ENCODE results near the gene LMLN.

The LMLN gene

GRCh38 chr3:197950677-197951061 lies 9.3 kb upstream of the LMLN start:
- Histone ChIP-seq H3K4me2 (ENCODE audit: low read length) (peak overlapping the region; percentile 84), H3K79me2 (ENCODE audit: low read length) (peaks cover 43% of the 10 kb centered on the region)

DNA sequence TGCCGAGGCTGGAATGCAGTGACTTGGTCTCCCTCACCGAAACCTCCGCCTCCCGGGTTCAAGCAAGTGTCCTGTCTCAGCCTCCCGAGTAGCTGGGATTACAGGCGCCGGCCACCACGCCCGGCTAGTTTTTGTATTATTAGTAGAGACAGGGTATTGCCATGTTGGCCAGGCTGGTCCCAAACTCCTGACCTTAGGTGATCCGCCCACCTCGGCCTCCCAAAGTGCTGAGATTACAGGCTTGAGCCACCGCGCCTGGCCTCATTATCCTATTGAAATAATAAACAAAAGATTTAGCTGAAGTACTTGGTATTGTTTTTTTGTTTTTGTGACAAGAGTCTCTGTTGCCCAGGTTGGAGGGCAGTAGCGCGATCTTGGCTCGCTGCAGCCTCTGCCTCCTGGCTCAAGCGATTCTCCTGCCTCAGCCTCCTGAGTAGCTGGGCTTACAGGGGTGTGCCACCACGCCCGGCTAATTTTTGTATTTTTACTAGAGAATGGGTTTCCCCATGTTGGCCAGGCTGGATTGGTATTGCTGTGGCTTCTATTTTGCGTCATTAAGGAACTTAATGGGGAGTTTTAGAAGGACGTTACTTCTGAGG lies 8.5 kb upstream of the LMLN start:
- Histone ChIP-seq H3K27ac (ENCODE audit: low read length) (no peak overlapping the region), H4K20me1 (ENCODE audit: insufficient read depth, low read length) (peaks cover 24% of the 10 kb centered on the region; the same call in 1 of the 2 replicates), H3K4me3 (ENCODE audit: low read length) (peak overlapping the region; percentile 100), H3K79me2 (ENCODE audit: low read length) (peaks cover 43% of the 10 kb centered on the region), H3K9me3 (ENCODE audit: insufficient read depth, low read length) (no peaks in the 10 kb centered on the region), H3K4me1 (ENCODE audit: low read length) (peaks cover 17% of the 10 kb centered on the region), H3K36me3 (replicated peaks; ENCODE audit: low read depth, low read length) (peaks cover 48% of the 10 kb centered on the region), H2AFZ (ENCODE audit: low read depth, low read length) (no peak overlapping the region), H3K27me3 (ENCODE audit: low read depth, low read length) (no peaks in the 10 kb centered on the region), H3K4me2 (ENCODE audit: low read length) (peak overlapping the region; percentile 84), H3K9ac (ENCODE audit: low read length) (peak overlapping the region; percentile 99; the same call in 1 of the 2 replicates)
- no peak for TF ChIP-seq CTCF (IDR thresholded peaks at IDR 0.05; ENCODE audit: low read depth, low read length)
- no peak for TF ChIP-seq EZH2phosphoT487 (IDR thresholded peaks at IDR 0.05; ENCODE audit: low read depth)

More at GRCh38 chr3:197950677-197951061, 9.3 kb upstream of the LMLN start:
- peak overlapping the region; percentile 83 for H3K27ac ChIP-seq (ENCODE audit: low read length)
- peak overlapping the region; percentile 99 for H3K9ac ChIP-seq (ENCODE audit: low read length)
- no peaks in the 10 kb centered on the region for H3K27me3 ChIP-seq (ENCODE audit: low read depth, low read length)
- peaks cover 17% of the 10 kb centered on the region for H3K4me1 ChIP-seq (ENCODE audit: low read length)
- no peak for TF ChIP-seq CTCF (IDR thresholded peaks at IDR 0.05; ENCODE audit: low read depth, low read length)
- no peak for TF ChIP-seq EZH2phosphoT487 (IDR thresholded peaks at IDR 0.05; ENCODE audit: low read depth)
- peak overlapping the region; percentile 100 for H3K4me3 ChIP-seq (ENCODE audit: low read length)
- no peak overlapping the region for H2AFZ ChIP-seq (ENCODE audit: low read depth, low read length)
- peaks cover 24% of the 10 kb centered on the region; the same call in 1 of the 2 replicates for H4K20me1 ChIP-seq (ENCODE audit: insufficient read depth, low read length)
- H3K36me3 ChIP-seq (replicated peaks; ENCODE audit: low read depth, low read length) = peaks cover 40% of the 10 kb centered on the region
- no peaks in the 10 kb centered on the region for H3K9me3 ChIP-seq (ENCODE audit: insufficient read depth, low read length)

- peaks cover 17% of the 10 kb centered on the region for H3K4me1 ChIP-seq (ENCODE audit: low read length)
- H3K9ac ChIP-seq (ENCODE audit: low read length) = no peak overlapping the region
- H3K79me2 ChIP-seq (ENCODE audit: low read length) = peaks cover 43% of the 10 kb centered on the region
- no peaks in the 10 kb centered on the region for H3K27me3 ChIP-seq (ENCODE audit: low read depth, low read length)
- no peaks in the 10 kb centered on the region for H3K9me3 ChIP-seq (ENCODE audit: insufficient read depth, low read length)
- no peak for TF ChIP-seq CTCF (IDR thresholded peaks at IDR 0.05; ENCODE audit: low read depth, low read length)
- no peak for TF ChIP-seq EZH2phosphoT487 (IDR thresholded peaks at IDR 0.05; ENCODE audit: low read depth)
- H3K4me2 ChIP-seq (ENCODE audit: low read length) = no peak overlapping the region
- peaks cover 24% of the 10 kb centered on the region; the same call in 1 of the 2 replicates for H4K20me1 ChIP-seq (ENCODE audit: insufficient read depth, low read length)
- no peak overlapping the region for H3K4me3 ChIP-seq (ENCODE audit: low read length)
- no peak overlapping the region for H3K27ac ChIP-seq (ENCODE audit: low read length)
- H2AFZ ChIP-seq (ENCODE audit: low read depth, low read length) = no peak overlapping the region
- peaks cover 55% of the 10 kb centered on the region for H3K36me3 ChIP-seq (replicated peaks; ENCODE audit: low read depth, low read length)
These were observed 7.6 kb upstream of the LMLN start for GRCh38 chr3:197952440-197952839.

DNA sequence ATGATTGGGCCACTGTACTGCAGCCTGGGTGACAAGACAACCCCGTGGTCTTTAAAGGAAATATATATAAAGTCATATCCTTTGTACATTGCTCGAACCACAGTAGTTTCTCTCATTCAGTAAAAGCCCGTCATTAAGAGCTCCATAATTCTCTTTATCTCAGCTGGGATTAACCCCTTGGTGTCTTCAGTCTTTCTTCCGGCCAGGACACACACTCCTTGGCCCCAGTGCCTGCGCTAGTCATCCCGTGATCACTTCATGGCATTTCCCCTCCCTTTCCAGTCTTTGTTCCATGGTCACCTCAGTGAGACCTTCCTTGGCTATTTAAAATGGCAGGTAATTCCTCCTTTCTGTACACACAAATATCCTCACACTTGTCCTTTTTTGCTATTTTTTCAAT lies 6.7 kb upstream of the LMLN start:
- TF ChIP-seq CTCF (IDR thresholded peaks at IDR 0.05; ENCODE audit: low read depth, low read length) (no peak), EZH2phosphoT487 (IDR thresholded peaks at IDR 0.05; ENCODE audit: low read depth) (no peak)

More for the DNA sequence above, 6.7 kb upstream of the LMLN start:
- Histone ChIP-seq H3K9ac (ENCODE audit: low read length) (no peak overlapping the region), H3K4me2 (ENCODE audit: low read length) (no peak overlapping the region), H3K36me3 (replicated peaks; ENCODE audit: low read depth, low read length) (peaks cover 57% of the 10 kb centered on the region), H3K79me2 (ENCODE audit: low read length) (peaks cover 43% of the 10 kb centered on the region), H3K27ac (ENCODE audit: low read length) (no peak overlapping the region), H4K20me1 (ENCODE audit: insufficient read depth, low read length) (peaks cover 24% of the 10 kb centered on the region; the same call in 1 of the 2 replicates), H3K4me3 (ENCODE audit: low read length) (no peak overlapping the region), H2AFZ (ENCODE audit: low read depth, low read length) (no peak overlapping the region), H3K9me3 (ENCODE audit: insufficient read depth, low read length) (no peaks in the 10 kb centered on the region), H3K4me1 (ENCODE audit: low read length) (peaks cover 17% of the 10 kb centered on the region), H3K27me3 (ENCODE audit: low read depth, low read length) (no peaks in the 10 kb centered on the region)

Data from OCI-LY3 (cell line).